ENCODE results near the gene LAGE3.
A peak's percentile ranks its signal among the peaks of the same experiment; 100 is the strongest.

LAGE3 gene, protein sequence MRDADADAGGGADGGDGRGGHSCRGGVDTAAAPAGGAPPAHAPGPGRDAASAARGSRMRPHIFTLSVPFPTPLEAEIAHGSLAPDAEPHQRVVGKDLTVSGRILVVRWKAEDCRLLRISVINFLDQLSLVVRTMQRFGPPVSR

DNA sequence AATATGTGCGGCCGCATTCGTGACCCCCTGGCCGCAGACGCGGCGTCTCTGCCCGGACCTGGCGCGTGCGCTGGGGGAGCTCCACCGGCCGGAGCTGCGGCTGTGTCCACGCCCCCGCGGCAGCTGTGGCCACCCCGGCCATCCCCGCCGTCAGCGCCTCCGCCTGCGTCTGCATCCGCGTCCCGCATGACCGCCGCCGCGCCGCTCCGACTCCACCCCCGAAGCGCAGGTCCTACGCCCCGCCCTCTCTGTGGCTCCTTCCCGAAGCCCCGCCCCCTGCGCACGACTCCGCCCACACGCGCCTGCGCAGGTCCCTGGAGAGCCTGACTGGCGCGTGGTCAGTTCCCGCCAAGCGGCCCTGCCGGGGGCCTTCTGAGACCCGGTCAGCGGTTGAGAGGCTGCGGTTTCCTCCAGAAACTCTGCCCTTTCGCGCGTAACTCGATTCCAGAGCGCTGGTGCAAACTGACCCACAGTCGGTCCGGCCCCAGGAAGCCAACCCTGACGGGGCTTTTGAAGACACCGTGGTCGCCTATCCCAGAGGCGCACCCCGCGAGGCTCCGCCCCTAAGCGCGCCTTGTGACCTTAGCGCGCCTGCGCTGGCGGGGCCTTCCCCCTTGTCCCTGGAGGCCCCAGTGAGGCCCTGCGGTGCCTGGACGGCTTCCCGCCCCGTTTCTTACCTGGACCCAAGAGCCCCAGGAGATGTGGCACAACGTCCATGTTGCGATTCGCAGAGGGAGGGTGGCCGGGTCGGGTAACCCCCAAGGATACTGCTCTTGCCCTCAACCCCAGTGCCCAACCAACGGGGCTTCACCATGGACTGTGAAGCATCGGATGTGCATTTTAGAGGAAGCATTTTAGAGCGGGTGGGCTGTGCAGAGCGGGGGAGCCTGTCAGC lies at the start of gene LAGE3:
Gene LAGE3, minus strand, starts transcription at position 554 of the 895 bp plus-strand sequence. Its CDS starts 366 bp downstream, at position 188.
- DNase-seq, result peak; percentile 95

GRCh38 chrX:154526901-154527675 lies 48.0 kb upstream of the LAGE3 start:
- DNase-seq, result peak; percentile 77

- DNase-seq, result no peak
Observed at GRCh38 chrX:154525606-154526490, 46.8 kb upstream of the LAGE3 start.

- DNase-seq, result no peak
Observed at GRCh38 chrX:154519389-154519788, 40.3 kb upstream of the LAGE3 start.

GRCh38 chrX:154517101-154517781 lies 38.2 kb upstream of the LAGE3 start:
- DNase-seq, result no peak

DNA sequence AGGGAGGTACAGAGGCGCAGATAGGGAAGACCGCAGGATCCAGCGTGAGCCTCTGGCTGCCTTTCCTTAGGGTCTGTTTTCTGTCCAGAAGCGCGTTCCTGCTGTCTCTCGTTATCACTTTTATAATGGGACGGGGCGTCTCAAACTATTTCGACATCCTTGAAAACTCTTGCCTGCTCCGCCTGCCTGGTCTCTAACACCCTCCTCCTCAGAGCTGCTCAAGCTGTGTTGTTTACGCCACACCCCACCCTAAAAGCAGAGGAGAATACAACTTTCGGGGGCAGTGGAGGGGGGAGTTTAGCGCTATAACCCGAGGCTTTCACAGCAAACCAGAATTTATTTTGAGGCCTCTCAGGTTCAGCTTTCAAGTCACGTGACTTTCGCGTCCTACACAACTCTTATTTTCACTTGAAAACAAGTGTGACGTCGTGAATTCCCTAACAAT lies 37.6 kb upstream of the LAGE3 start:
- DNase-seq, result no peak

DNA sequence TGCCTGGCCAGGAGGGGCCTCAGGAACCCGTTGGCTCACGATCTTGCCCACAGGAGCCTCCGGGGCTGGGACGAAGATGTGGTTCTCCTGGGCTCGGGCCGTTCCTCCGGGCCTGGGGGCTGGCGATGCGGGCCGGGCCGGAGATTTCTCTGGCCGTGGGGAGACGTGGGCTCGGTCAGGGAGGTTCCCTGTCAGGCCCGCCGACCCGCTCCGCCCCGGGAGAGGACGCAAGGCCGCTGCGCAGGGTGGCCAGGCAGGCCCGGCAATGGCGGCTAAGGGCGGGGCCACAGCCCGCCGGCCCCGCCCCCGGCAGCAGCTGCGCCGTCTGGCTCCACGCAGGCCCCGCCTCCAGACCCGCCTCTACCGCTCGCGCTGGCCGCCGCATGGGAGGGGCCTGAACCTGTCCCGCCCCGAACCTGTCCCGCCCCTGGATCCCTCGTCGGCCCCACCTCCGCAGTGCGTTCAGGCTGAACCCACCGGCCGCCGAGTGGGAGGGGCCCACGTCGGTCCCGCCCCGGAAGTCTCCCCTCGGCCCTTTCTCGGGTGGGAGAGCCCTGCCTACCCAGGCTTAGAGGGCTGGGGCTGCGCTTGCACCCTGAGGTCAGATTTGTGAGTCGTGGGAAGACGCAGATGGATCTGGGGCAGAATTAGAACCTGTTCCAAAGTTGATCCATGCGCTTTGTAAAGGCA lies 37.0 kb upstream of the LAGE3 start, which contains the start of gene FAM3A:
Gene FAM3A, minus strand, starts transcription at position 267 of the 690 bp plus-strand sequence. CDS start 460 bp downstream, outside the sequence.
- DNase-seq, result peak; percentile 94

DNA sequence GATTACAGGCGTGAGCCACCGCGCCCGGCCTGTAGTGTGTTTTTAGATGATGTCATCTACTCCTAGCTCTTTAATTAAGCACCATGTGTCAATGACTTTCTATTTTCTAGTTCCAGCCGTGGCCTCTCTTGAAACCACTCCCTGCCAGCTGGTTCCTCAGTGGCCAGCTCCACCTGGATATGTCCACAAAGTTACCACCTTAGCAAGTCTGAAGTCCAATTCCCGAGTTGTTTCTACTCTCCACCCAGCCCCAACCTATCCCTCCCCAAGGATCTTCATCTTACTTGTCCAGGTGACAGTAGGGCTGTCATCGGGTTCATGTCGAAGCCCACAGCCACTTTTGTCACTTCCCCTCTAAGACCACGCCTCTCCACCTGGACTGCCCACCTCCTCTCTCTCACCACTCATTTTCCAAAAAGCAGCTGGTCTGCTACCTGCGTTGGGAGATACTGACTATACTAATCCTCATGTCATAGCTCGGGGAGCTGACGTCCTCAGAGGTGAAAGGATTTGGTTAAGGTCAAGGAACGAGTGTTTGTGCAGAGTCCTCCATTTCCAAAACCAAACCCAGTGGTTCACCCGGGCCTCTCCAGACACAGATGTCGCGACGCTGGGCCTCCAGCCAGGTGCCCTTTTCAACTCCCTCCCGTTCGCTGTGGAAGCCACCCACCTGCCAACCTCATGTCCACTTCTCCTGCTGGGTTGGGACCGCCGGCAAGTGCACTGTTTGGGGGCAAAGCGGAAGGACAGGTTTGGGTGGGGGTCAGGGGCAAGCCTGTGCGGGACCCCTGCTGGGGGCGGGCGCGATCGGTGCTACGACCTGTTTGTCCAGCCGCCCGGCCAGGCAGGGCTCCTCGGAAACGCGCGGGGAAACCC lies 36.2 kb upstream of the LAGE3 start:
- DNase-seq, result peak; percentile 33

DNA sequence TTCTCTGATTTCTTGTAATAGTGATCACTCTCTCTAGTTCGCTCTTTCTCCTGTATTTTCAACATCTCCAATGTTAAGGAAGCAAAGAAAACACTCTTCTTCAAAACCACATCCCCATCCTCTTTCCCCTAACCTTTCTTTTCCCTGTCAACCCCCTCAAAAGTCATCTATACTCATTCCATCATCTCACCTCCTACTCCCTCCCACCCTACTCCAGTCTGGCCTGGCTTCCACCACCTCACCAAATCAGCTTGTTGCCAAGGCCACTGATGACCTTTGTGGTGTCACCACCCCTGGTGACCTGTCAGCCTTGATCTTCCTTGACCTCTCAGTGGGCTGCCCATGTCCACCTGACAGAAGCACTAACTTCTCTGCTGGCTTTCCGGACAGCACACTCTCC lies 34.6 kb upstream of the LAGE3 start:
- DNase-seq, result no peak

GRCh38 chrX:154512879-154513553 lies 33.9 kb upstream of the LAGE3 start:
- DNase-seq, result no peak

GRCh38 chrX:154511761-154512160 lies 32.7 kb upstream of the LAGE3 start:
- no peak for DNase-seq

- DNase-seq, result no peak
Observed at GRCh38 chrX:154509455-154509854, 30.4 kb upstream of the LAGE3 start.

DNA sequence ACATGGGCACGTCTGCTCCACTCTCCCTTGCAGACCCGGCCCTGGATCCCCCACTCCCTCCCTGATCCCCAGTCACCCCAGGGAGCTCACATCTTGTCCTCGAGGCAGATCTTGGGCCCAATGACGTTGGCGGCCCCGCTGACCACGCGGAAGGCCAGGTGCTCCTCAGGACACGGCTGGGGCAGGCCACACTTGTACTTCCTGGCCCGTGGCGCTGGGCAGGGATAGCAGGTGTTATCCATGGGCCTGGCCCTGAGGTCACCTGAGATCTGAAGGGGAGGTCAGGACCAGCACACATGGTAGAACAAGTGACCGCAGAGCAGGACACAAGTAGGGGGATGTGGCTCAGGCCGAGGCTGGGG lies 29.3 kb upstream of the LAGE3 start:
- DNase-seq, result no peak

GRCh38 chrX:154507673-154508383 lies 28.7 kb upstream of the LAGE3 start:
- no peak for DNase-seq

- DNase-seq, result no peak
Observed at GRCh38 chrX:154506483-154507332, 27.6 kb upstream of the LAGE3 start.

DNA sequence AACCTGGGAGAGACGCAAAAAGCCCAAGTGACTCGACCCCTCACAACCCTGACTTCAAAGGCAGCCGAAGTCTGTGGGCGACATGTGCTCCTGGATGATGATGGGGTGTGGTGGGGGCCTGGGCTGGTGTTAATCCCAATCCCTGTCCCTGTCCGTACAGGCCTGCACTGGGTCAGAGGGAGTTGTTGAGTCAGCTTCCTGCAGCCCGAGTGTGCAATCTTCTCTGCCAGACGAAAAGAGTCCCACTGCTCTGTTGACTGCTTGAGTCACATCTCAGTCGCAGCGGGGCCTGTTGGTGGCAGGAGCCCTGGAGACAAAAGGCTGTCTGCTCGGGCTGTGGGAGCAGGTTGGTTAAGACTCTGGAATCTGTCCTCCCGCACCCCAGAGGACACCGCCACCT lies 26.7 kb upstream of the LAGE3 start:
- DNase-seq, result no peak

GRCh38 chrX:154502989-154503388 lies 23.9 kb upstream of the LAGE3 start:
- DNase-seq, result no peak

GRCh38 chrX:154502098-154502497 lies 23.0 kb upstream of the LAGE3 start:
- DNase-seq, result no peak

All from stimulated activated CD4-positive, alpha-beta T cell treated with anti-CD3 and anti-CD28 coated beads, Interleukin-15, amount 100 ng/mL, for 24 hours (primary cell).